Loucy (cell line): ENCODE measurements around the gene APLP2.

Experiments used
- H2AFZ ChIP-seq: fragments of 200-600 bp; sonication (generic); 2 replicates; pipeline ENCODE4 v1.6.0; 2016; ENCODE audit warnings: antibody characterized with exemption, mild to moderate bottlenecking, low read length, moderate library complexity
- H3F3A ChIP-seq: fragments of 200-600 bp; 2 replicates; pipeline ENCODE4 v1.6.0; 2016; ENCODE audit warnings: antibody characterized with exemption, low read depth, mild to moderate bottlenecking
- H3K27me3 ChIP-seq: fragments of 200-600 bp; sonication (generic); 2 replicates; pipeline ENCODE4 v1.6.1; 2014; ENCODE audit warnings: low read length, mild to moderate bottlenecking; ENCODE audit not compliant: insufficient read depth, poor library complexity, severe bottlenecking
- H3K36me3 ChIP-seq: fragments of 200-600 bp; sonication (generic); 2 replicates; pipeline ENCODE4 v1.6.1; 2016; ENCODE audit warnings: low read length; ENCODE audit not compliant: insufficient read depth
- H3K4me1 ChIP-seq: fragments of 200-600 bp; sonication (generic); 2 replicates; pipeline ENCODE4 v1.5.1; 2014; ENCODE audit warnings: low read length, mild to moderate bottlenecking; ENCODE audit not compliant: insufficient read depth, poor library complexity, severe bottlenecking
- H3K4me2 ChIP-seq: fragments of 200-600 bp; sonication (generic); 2 replicates; pipeline ENCODE4 v1.6.0; 2014; ENCODE audit warnings: antibody characterized with exemption, low read length, low read depth, mild to moderate bottlenecking; ENCODE audit not compliant: poor library complexity, severe bottlenecking
- H3K4me3 ChIP-seq: fragments of 200-600 bp; sonication (generic); 2 replicates; pipeline ENCODE4 v1.5.1; 2014; ENCODE audit warnings: low read length, mild to moderate bottlenecking, mixed read lengths; ENCODE audit not compliant: poor library complexity, severe bottlenecking
- H3K79me2 ChIP-seq: fragments of 200-600 bp; sonication (generic); 2 replicates; pipeline ENCODE4 v1.6.1; 2014; ENCODE audit warnings: low read length; ENCODE audit not compliant: insufficient read depth
- H3K9ac ChIP-seq: fragments of 200-600 bp; sonication (generic); 2 replicates; pipeline ENCODE4 v1.6.0; 2014; ENCODE audit warnings: mild to moderate bottlenecking, low read depth, low read length, moderate library complexity; ENCODE audit not compliant: poor library complexity, severe bottlenecking
- H3K9me2 ChIP-seq: fragments of 200-600 bp; sonication (generic); replicated peaks from 2 replicates; pipeline ENCODE4 v1.6.1; 2016; ENCODE audit warnings: low read depth, low read length, mixed read lengths
- H3K9me3 ChIP-seq: fragments of 200-600 bp; sonication (generic); 2 replicates; pipeline ENCODE4 v1.6.1; 2014; ENCODE audit warnings: mild to moderate bottlenecking, antibody characterized with exemption, low read length, low read depth; ENCODE audit not compliant: insufficient read depth
- H4K20me1 ChIP-seq: fragments of 200-600 bp; sonication (generic); 2 replicates; pipeline ENCODE4 v1.6.0; 2014; ENCODE audit warnings: antibody characterized with exemption, low read length, mild to moderate bottlenecking; ENCODE audit not compliant: insufficient read depth, poor library complexity, severe bottlenecking
- CTCF ChIP-seq: fragments of 200-600 bp; sonication (generic); conservative IDR thresholded peaks from 2 replicates; pipeline ENCODE4 v1.5.1; 2014; ENCODE audit warnings: mild to moderate bottlenecking, antibody characterized with exemption, low read length
- EZH2phosphoT487 ChIP-seq: fragments of 200-600 bp; IDR thresholded peaks from 2 replicates; pipeline ENCODE4 v1.6.1; 2018; ENCODE audit warnings: antibody characterized with exemption, mild to moderate bottlenecking, moderate library complexity, borderline replicate concordance

Gene APLP2

DNA sequence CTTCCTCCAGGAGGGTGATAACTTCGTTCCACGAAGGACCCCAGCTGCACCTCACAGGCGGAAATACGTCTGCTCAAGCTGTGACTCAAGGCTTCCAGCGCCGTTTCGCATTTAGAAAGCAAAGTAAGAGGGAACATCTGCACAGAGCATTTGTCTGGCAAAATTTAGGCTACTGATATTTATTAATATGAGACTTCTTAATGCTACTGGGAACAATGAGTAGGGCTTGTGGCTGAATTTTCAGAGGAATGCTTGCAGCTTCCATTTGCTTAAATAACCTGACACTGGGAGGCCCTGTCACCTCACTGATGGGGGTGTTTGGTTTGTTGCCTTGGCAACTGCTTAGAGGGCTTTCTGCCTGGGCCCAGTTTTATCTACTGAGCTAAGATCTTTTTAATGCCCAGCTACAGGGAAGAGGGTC, 75.2 kb downstream of the APLP2 start:
- no peak for TF ChIP-seq CTCF
- no peak for TF ChIP-seq EZH2phosphoT487
- Histone ChIP-seq H4K20me1 (no peaks in the 10 kb centered on the region), H3K9me3 (no peaks in the 10 kb centered on the region), H3K4me3 (no peak overlapping the region), H3K9me2 (no peaks in the 10 kb centered on the region), H3K4me1 (peaks cover 17% of the 10 kb centered on the region), H2AFZ (no peak overlapping the region), H3K36me3 (peaks cover 48% of the 10 kb centered on the region; the same call in 1 of the 2 replicates), H3K27me3 (no peaks in the 10 kb centered on the region), H3F3A (no peaks in the 10 kb centered on the region), H3K4me2 (no peak overlapping the region), H3K79me2 (no peaks in the 10 kb centered on the region), H3K9ac (no peak overlapping the region)

GRCh38 chr11:130145311-130145812, 75.7 kb downstream of the APLP2 start:
- Histone ChIP-seq H4K20me1 (no peaks in the 10 kb centered on the region), H3K27me3 (no peaks in the 10 kb centered on the region), H3F3A (no peaks in the 10 kb centered on the region), H3K79me2 (no peaks in the 10 kb centered on the region), H3K9ac (no peak overlapping the region), H3K36me3 (peaks cover 43% of the 10 kb centered on the region; the same call in 1 of the 2 replicates), H3K9me2 (no peaks in the 10 kb centered on the region), H2AFZ (no peak overlapping the region), H3K4me2 (no peak overlapping the region), H3K4me3 (no peak overlapping the region), H3K9me3 (no peaks in the 10 kb centered on the region), H3K4me1 (peaks cover 17% of the 10 kb centered on the region)
- TF ChIP-seq CTCF, result no peak
- TF ChIP-seq EZH2phosphoT487, result no peak

DNA sequence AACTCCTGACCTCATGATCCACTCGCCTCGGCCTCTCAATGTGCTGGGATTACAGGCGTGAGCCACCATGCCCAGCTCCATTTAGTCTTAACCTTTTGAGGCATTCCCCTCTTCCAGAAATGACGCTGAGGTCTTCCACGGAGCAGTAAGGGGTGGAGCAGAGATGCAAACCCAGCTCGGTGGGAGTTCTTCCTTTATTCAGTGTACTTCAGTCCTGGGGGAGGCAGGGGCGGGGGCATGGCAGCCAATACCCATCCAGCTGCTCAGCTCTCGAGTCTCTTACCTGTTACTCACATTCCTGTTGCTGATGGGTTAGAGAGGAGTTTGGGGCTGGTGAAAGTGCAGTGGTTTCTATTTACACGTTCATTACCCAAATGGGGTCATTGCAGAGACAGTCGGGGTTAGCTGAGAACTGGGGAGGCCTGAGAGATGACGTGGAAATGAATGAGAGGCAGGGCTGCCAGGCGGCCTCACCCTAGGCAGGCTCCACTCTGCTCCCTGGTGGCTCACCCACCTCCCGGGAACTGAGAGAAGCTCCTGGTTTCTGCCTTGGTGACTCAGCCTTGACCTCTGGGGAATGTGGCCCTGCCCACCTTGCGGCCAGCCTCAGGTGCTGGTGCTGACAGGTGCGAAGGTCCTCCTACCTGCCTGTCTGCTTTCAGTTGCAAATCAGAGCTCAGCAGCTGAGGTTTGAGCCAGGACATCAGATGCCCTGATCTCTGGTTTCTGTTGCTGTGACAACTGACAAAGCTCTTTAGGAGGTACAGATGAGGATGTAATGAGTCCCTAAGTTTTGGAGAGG, 76.5 kb downstream of the APLP2 start:
- TF ChIP-seq CTCF (0 out of 2 replicates have a peak, but pooled peaks have one; percentile 19), EZH2phosphoT487 (no peak)

More for the DNA sequence above, 76.5 kb downstream of the APLP2 start:
- Histone ChIP-seq H3K79me2 (no peaks in the 10 kb centered on the region), H3K4me2 (peak overlapping the region; percentile 41), H3K9me2 (no peaks in the 10 kb centered on the region), H3K4me1 (peaks cover 17% of the 10 kb centered on the region), H3K4me3 (peak overlapping the region; percentile 3), H2AFZ (no peak overlapping the region), H3K36me3 (peaks cover 41% of the 10 kb centered on the region; the same call in 1 of the 2 replicates), H3K9me3 (no peaks in the 10 kb centered on the region), H3K27me3 (no peaks in the 10 kb centered on the region), H3F3A (no peaks in the 10 kb centered on the region), H3K9ac (no peak overlapping the region), H4K20me1 (no peaks in the 10 kb centered on the region)
